Right renal cortex interstitium (tissue), 3 donors: ENCODE data around the gene GUK1. TPM values are rescaled to one million over a fixed set of nuclear protein-coding genes. Genes with fewer than 3 reads are reported as not detected.

Experiments used
- DNase-seq, 3 donors: peaks; one replicate each; pipeline ENCODE4 v3.0.0-alpha.2; 2013; ENCODE audit warnings: low read depth in 3 of 3, low spot score in 2 of 3
- polyA plus RNA-seq, 3 donors: library from polyadenylated mRNA; unstranded; fragments of 120-200 nt; gene quantifications; one replicate each; pipeline ENCODE4 v1.2.1, GENCODE V29; 2013; ENCODE audit not compliant: insufficient read length in 3 of 3

Gene GUK1
- polyA plus RNA-seq, 3 donors: 93.5 to 106 (median 97.6) TPM

DNA sequence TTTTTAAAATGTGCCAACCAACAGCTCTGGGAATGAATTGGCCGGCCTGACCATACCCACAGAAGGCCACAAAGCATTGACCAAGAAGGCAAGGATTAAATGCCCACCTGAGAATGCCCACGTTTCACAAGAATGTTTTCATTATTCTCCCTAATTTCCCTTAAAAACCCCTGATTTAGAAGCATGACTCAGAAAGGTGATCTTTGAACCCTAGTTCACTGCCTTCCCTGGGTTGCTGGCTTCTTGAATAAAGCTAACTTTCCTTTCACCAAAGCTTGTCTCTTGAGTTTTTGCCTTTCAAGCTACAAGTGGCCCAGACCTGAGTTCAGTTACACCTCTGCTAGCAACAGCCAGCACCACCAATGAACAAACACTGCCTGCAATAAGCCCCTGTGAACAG, 16.6 kb upstream of the GUK1 start:
- DNase-seq: no peak

DNA sequence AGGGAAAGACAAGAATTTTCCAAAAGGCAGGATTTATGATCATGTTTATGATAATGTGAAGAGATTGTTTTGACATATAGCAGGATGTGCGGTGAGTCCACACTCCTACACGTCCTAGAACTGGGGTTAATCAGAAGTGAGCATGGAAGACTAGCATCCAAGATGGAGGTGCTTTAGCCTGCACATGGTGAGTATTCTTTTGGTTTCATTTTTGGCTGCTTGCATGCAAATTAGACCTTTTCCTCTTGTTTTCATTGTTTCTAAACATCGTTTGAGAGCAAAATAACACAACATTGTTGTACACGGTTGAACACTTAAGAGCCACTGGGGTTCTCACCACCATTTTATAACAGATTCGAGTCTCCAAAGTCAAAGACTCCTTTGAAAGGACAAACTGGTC, 14.9 kb upstream of the GUK1 start:
- DNase-seq: no peak

DNA sequence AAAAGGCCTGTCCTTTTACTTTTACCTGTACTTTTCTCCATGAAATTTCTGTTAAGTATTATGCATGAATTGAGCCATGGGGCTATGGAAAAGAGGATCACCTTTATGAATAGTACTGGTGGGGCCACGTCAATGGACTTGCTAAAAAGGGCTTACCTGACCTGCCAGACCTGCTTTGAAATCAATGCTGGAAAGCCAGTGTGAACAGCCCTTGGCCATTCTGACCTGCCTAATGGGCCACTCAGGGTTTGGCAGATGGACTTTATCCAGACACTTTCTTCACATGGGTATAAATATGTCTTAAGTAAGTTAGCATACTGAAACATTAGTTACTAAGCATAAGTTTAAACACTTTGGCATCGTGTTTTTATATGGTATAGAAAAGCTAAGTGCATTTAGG, 8.3 kb upstream of the GUK1 start:
- DNase-seq: no peak

DNA sequence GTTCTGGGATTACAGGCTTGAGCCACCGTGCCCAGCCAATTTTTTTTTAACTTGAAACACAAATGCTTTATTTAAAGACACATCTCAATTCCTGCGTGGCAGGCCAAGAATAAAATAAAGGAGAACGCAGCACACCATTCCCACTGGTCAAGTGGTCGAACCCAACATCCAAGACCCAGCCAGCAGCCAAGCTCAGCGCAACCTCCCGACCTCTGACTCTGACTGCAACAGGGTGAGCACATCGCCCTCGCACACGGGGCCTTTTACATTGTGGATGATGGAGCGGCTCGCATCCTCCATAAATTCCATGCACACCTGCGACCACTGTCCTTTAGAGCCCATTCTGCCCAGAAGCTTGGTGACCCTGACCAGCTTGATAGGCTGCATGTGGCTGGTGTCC, 5.5 kb upstream of the GUK1 start:
- DNase-seq: no peak

DNA sequence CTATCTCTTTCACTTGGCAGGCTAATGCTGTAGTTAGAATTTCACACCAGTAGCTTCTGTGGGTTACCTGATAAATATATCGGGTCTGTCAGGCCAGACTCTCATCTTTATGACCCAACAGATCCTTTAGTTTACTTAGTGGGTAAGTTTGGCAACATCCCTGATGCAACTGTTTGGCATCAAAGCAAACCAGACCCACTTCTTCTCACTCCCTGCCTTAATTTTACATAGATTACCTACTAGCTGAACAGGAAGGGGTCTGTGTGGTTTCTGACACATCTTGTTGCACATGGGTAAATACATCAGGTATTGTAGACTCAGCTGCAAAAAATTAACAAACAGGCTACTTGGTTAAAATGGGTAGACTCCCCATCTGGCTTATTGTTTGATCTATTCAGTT, 3.2 kb upstream of the GUK1 start:
- no peak for DNase-seq

DNA sequence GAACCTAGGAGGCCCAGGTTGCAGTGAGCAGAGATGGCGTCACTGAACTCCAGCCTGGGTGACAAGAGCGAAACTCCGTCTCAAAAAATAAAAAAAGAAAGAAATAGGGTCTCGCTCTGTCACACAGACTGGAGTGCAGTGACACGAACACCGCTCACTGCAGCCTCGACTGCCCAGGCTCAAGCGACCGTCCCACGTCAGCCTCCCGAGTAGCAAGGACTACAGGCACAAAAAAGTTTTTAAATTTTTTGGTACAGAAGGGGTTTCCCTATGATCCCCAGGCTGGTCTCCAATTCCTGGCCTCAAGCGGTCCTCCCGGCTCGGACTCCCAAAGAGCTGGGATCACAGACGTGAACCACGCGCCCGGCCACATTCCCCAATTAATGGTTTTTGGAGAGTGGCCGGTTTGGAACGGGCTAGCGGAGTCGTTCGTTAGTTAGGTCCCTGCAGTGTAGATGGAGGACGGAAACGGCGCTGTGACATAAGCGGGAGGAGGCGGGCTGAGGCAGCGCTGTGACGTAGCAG, 611 bp upstream of the GUK1 start:
- no peak for DNase-seq

DNA sequence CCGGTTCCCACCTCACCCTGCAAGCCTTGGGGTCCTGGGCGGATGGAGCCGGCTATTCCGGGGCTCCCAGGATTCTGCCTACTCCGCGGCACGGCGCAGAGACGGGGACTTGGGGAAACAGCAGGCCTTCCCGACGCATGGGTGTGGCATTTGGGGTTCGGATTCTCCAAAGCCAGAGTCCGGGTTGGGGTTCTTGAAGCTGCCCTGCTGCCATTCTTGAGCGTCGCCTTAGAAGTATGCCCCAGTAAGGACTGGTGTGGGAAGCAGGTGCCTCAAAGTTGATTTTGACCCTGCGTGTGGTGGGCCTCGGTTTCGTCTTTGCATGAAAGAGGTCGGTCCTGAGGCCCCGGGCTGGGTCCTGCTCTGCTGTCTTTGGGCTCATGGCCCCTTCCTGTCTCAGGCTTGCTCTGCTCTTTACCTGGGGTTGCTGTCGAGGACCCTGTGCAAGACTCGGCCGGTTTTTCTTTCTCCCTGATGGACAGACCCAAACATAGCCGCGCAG, 696 bp downstream of the GUK1 start:
- no peak for DNase-seq

DNA sequence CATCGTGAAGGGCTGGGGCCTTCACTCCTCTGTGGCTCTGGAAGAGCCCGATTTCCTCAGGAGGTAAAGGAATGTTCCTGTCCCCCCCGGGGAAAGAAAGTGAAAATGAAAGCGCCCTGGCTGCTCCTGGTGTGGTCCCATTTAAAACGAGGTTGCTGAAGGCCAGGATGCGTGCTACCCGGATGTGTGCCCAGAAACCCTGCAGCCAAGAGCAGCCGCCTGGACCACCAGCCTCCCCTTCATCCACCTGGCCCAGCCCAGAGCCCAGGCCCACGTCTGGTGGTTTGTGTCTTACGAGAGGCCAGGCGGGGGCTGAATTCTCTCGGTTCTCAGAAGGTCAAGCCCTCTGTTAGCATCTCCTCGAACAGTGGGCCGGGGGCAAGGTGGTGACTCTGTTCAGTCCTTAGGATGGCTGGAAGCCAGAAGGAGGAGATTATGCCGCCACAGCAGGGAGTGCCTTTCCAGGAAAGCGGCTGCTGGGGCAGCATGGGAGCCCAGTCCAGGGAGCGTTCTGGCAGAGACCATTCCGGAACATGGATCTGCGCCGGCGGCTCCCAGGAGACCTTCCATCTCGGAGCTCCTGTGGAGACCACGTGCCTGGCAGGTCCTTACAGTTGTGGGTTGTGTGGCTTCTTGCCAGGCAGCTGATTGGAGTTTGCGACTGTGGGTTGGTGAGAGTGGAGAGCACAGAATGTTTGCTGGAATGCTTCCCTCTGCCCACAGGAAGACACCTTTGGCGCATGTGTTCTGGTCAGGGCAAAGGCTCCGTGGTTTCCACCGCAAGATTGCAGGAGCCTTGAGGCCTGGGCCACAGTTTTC, 1.4 kb downstream of the GUK1 start:
- no peak for DNase-seq

DNA sequence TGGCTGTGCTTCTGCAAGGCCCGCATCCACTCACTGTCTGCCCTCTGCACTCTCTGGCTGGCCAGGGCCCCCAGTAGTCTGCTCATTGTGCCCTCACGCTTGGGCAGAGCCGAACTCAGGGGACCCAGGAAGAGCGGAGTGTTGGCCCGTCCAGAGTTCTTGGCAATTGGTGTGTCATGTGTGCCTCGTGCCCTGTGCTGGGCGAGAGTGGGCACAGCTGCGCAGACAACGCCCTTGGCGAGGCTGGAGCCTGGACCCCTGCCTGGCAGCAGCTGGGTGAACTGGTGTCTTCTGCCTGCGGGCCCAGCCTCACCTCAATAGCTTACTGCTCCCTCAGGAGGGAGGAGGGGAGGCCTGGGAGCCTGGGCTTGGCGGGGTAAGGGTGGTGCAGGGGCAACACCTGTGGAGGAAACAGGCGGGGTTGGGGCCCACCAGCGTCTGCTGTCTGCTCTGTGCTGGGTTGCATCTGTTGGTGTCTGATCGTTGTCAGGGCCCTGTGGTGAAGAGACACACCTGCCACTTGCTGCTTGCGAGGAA, 2.1 kb downstream of the GUK1 start:
- DNase-seq: no peak

DNA sequence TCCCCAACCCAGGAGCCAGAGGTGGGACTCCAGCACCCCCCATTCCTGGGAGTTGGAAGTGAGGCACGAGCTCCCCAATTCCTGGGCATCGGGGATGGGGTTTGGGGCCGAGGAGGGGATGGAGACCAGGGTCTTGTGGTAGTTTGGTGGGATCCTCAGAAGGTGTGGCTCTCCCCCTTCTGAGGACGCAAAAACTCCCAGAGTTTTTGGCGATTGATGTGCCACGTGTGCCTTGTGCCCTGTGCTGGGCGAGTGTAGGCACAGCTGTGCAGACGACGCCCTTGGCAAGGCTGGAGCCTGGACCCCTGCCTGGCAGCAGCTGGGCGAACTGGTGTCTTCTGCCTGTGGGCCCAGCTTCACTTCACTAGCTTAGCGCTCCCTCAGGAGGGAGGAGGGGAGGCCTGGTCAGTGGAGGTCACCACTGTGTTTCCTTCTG, 2.6 kb downstream of the GUK1 start:
- no peak for DNase-seq

DNA sequence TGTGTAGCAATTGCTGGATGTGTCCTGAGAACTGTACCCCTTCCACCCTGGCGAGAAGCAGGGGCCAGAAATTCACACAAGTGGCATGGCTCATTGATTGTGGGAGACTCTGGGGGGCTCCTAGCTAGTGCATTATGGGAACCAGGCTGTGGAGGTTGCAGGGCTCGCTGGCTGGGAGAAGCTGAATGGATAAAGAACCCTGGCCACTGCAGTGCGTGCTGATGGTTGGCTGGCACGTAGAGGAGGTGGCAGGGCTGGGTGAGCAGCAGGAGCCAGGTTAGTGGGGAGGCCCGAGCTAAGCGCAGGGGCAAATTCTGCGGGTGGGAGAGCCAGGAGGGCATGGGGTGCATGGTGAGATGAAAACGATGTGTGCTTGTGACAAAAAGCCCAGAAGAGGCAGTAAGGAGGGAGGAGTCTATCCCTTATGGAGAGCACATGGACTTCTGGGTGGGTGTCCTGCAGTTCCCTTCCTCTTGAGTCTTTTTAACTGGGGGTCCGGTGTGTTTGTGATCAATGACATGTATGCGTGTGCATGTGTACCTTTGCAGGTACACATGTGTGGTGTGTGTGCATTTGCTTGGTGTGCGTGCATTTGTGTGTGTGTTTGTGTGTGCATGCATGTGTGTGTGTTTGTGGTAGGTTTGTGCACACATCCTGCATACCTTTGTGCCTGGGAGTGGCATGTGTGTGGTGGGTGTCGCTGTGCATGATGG, 3.6 kb downstream of the GUK1 start:
- no peak for DNase-seq

DNA sequence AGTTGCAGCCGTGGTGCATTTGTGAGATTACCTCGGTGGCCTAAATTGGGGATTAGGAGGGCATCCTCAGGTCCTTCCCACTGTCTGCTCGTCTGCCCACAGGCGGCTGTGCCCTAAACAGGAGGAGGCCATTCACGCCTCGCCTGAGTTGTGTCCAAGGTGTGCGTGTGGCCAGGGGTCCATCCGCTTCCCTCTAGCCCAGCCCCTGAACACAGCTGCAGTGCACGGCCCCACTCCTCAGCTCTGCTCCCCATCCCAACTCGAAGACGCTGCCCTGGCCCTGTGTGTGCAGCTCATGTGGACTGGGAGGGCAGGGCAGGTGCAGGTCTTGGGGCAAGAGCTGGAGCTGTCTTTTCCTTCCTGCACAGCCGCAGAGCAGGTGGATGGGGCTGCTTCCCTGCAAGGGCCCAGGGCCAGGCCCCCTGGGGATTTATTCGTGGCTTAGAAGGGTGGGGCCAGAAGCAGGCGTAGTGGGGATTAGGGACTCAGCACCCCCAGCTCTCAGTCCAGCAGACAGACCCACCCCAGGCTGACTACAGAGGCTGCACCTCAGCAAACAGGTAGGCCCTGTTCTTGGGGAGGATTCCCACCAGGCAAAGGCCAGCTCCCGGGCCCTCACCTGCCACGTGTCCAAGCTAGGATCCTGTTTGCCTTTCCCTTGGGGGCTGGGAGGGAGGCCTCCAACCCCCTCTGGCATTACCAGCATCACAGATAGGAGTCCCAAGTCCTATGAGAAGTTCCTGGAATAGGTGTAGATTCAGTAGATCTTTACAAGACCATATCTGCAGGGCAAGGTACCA, 4.3 kb downstream of the GUK1 start:
- DNase-seq: no peak

DNA sequence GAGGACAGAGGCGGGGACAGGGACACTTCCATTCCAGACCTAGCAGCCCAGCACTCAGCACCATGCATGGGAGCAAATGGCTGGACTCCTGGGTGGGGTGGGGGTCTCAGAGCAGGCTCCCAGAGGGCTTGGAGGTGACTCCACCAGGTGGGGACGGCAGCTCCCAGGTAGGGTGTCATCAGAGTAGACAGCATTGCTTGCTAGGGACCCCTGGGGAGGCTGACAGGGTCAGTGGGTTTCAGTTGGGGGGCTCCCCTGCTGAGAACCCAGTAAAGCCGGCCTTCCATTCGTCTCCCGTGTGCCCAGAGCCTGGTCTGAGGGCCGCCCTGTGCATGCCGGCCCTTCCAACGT, 4.9 kb downstream of the GUK1 start:
- no peak for DNase-seq

DNA sequence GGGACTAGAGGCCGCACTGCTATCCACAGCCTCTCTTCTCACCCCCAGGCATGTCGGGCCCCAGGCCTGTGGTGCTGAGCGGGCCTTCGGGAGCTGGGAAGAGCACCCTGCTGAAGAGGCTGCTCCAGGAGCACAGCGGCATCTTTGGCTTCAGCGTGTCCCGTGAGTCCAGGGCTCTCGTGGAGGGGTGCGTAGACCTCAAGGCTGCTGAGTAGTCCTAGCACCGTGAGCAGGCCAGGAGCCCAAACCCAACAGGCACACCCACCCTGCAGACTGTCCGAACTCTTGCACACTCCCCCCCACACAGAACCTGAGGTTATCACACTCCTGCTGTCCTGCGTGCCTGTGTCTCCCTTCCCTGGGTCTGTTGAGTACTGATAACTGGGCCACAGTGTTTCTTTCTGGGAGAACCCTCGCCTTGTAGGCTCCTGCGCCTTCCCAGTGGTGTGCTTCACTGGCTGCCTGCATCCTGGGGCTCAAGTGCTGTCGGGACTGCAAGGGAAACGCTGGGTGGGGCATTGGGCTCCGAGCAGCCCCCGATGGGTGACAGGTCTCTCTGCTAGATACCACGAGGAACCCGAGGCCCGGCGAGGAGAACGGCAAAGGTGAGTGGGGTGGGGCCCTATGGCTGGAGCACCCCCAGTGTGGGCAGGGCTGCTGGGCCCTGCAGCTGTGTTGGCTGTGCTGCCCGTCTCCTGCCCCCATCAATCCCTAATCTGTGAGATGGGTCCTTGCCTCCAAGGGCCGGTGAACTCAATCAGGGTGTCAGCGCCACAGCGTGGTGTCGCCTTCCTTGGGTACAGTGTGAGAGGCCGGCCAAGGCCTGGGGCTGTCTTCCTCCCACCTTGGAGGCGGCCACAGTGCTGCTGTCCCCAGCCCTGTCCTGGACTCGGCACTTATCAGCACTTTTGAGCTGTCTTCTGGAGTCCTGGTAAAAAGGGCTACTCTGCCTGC, 5.7 kb downstream of the GUK1 start:
- no peak for DNase-seq

DNA sequence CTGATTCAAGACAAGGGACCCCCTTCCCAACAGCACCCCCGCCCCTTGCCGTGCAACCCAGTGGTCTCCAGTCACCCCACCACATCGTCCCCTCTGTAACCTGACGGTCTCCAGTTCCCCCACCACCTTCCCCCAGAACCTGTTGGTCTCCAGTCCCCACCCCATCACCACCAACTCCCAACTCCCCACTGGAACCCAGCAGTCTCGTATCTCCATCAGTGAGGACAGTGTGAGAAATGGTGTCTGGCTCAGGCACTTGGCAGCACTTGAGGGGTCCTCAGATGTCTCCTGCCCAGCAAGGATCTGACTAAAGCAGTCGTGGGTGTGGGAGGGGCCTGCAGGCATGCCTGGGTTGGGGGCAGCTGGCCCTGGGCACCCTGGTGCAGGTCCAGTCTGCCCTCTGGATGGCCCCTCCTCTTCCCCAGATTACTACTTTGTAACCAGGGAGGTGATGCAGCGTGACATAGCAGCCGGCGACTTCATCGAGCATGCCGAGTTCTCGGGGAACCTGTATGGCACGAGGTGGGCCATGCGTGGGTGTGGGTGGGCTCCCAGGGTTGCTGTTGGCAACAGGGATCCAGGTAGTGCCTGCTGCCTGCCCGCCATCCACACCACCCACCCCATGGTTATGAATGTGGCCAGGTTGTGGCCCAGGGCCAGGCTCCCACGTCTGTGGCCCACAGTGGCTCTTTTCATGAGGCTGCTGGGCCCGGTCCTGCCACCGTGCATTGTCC, 6.5 kb downstream of the GUK1 start:
- no peak for DNase-seq

DNA sequence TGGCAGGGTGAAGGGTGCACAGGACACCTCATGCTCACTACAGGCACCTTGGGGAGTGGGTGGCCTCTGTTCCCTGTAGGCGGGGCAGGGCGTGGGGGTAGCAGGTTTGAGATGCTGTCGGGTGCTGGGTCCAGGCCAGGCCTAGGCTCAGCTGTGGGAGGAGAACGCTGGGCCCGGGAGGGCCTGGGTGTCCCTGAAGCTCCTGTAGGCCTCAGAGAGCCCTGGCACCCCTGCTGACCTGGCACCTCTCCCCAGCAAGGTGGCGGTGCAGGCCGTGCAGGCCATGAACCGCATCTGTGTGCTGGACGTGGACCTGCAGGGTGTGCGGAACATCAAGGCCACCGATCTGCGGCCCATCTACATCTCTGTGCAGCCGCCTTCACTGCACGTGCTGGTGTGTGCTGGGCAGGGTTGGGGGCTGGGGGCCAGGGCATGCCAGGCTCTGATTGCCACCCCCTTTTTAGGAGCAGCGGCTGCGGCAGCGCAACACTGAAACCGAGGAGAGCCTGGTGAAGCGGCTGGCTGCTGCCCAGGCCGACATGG, 7.1 kb downstream of the GUK1 start:
- DNase-seq: no peak

DNA sequence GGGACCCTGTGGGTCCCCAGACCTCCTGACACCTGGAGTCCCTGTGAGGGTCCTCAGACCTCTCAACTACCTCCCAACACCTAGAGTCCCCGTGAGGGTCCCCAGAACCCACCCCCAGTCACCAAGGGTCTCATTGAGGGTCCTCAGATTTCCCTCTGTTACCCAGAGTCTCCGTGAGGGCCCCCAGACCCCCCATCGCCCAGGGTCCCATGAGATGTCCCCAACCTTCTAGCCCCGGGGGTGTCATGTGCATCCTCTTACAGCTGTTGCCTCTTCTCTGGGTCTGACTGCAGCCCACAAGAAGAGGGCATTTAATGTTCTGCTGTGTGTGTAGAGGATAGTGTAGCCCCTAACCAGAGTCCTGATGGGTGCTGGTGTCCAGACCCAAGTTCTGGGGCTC, 7.7 kb downstream of the GUK1 start:
- DNase-seq: no peak

DNA sequence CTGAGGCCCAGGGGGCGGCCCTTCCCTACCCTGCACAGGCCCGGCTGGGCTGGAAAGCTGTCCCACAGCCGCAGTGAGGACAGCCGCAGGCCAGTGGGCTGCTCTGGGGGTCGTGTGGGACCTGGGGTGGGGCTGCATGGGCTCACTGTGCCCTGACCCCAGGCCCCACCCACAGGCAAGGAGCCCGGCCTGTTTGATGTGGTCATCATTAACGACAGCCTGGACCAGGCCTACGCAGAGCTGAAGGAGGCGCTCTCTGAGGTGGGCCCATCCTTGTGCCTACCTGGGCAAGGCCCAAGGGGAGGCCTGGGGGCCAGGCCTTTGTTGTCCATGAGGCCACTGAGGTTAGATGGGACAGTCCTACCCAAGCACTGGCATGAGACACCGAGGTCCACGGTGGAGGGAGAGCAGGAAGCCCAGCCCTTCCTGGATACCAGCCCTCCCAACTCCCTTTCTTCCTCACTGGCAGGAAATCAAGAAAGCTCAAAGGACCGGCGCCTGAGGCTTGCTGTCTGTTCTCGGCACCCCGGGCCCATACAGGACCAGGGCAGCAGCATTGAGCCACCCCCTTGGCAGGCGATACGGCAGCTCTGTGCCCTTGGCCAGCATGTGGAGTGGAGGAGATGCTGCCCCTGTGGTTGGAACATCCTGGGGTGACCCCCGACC, 8.2 kb downstream of the GUK1 start:
- DNase-seq: no peak
